Rectal smooth muscle tissue (tissue), 1 donor: ENCODE data around the gene BLZF1.

Experiments
- H3K27ac ChIP-seq: one replicate; pipeline ENCODE4 v1.7.0; 2013; ENCODE audit warnings: low read depth, low read length, inconsistent platforms
- H3K27me3 ChIP-seq: one replicate; pipeline ENCODE4 v1.7.0; 2013; ENCODE audit warnings: low read length; ENCODE audit not compliant: control insufficient read depth, insufficient read depth
- H3K36me3 ChIP-seq: one replicate; pipeline ENCODE4 v1.7.0; 2013; ENCODE audit warnings: low read length; ENCODE audit not compliant: control insufficient read depth, insufficient read depth
- H3K4me1 ChIP-seq: one replicate; pipeline ENCODE4 v1.7.0; 2013; ENCODE audit warnings: low read length; ENCODE audit not compliant: control insufficient read depth, insufficient read depth
- H3K4me3 ChIP-seq: one replicate; pipeline ENCODE4 v1.7.0; 2013; ENCODE audit warnings: low read length
- H3K9ac ChIP-seq: one replicate; pipeline ENCODE4 v1.7.0; 2013; ENCODE audit warnings: low read length

BLZF1 gene

DNA sequence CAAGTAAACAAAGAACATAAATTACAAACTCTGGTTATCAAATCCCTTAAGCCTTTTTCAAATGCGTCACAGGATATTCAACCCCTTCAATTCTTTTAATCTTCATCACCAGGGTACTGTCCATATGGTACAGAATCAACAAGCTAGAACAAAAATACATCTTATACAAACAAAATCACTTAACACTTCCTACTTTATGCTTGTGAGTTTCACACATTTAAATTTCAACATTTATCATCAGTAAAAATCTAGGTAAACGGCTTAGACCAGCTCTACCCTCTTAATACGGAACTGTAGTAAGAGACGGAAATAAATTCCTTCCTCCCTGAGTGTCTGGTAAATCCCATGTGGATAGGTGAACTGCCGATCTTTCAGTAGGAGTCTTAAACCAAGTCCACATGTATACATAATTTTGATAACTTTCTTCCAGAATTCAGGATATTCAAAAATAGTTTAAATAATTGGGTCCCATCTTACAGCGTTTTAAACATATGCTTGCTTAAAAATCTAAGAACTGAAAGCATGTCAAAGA lies 58.2 kb downstream of the BLZF1 start:
- Histone ChIP-seq H3K36me3 (no peaks in the 10 kb centered on the region), H3K27me3 (peaks cover 4% of the 10 kb centered on the region), H3K9ac (no peak overlapping the region), H3K4me1 (no peaks in the 10 kb centered on the region), H3K4me3 (no peak overlapping the region), H3K27ac (no peak overlapping the region)

GRCh38 chr1:169427081-169427641 lies 59.2 kb downstream of the BLZF1 start, which contains the start of gene CCDC181:
Gene CCDC181, minus strand, starts transcription at chr1:169427474. Its CDS starts 2,547 bp downstream, at chr1:169424927.
- no peaks in the 10 kb centered on the region for H3K36me3 ChIP-seq
- peak within 1 kb of the TSS; percentile 58 for H3K4me3 ChIP-seq
- H3K27me3 ChIP-seq = peaks cover 4% of the 10 kb centered on the region
- H3K4me1 ChIP-seq = no peaks in the 10 kb centered on the region
- no peak within 1 kb of the TSS for H3K9ac ChIP-seq
- H3K27ac ChIP-seq = no peak within 1 kb of the TSS
